ENCODE results near the gene LRTM2.

DNA sequence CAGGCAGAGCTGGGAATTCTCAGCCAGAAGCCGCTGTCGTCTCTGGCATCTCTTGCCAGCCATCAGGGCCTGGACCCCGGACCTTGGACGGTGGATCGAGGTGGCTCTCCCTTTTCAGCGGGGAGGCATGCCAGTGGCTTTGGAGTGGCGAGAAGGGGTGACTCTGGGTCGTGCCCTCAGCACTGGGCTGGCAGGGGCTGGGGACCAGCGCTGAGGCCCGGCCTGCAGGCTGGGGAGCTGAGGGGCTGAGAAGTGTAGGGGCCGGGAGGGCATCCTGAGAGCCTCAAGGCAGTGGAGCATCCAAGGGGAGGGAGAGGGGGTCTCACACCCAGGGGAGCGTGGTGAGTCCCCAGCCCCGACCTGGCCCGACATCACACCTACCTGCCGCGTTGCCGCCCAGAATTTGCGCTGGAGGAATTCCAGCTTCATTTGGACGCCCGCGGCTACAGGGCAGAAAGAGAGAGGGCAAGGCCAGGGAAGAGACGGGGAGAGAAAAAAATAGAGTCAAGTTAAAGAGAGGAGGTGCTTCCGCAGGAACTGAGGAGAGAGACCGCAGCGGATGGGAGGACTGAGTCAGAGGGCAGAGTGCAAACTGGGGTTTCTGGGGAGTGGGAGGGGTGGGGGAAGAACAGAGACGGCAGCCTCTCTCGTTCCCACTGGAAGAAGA lies 9.0 kb upstream of the LRTM2 start:
- TF ChIP-seq CTCF (IDR thresholded peaks at IDR 0.05 in 2 of 3, conservative IDR thresholded peaks at IDR 0.05 in 1 of 3; ENCODE audit: borderline replicate concordance in 1 of 3, insufficient read depth in 1 of 3, low read depth in 2 of 3, low read length in 2 of 3) = no peak
- no peak for TF ChIP-seq YY1 (IDR thresholded peaks at IDR 0.05; ENCODE audit: extremely low read depth, insufficient replicate concordance, low read depth, low read length)
- TF ChIP-seq POLR2A (IDR thresholded peaks at IDR 0.05; ENCODE audit: borderline replicate concordance, extremely low read depth, insufficient read depth, insufficient read length) = no peak
